Measurements from ENCODE around the gene PTPRZ1.

GRCh38 chr7:121885166-121885920, 12.4 kb downstream of the PTPRZ1 start:
- TF ChIP-seq CTCF (conservative IDR thresholded peaks at IDR 0.05): no peak
- TF ChIP-seq EZH2 (IDR thresholded peaks at IDR 0.05; ENCODE audit: low read depth): no peak
